PC-3 (cell line): ENCODE data around the gene SNCAIP.

Experiments used
- CTCF ChIP-seq: fragments of 300-600 bp; sonication (generic); conservative IDR thresholded peaks from 2 replicates; pipeline ENCODE4 v1.5.1; 2017; ENCODE audit warnings: antibody characterized with exemption, low read depth, mild to moderate bottlenecking, low read length
- EZH2 ChIP-seq: fragments of 300-600 bp; sonication (generic); IDR thresholded peaks from one replicate; pipeline ENCODE4 v1.6.1; 2017; ENCODE audit warnings: antibody characterized with exemption, mild to moderate bottlenecking, low read length; ENCODE audit not compliant: unreplicated experiment

- TF ChIP-seq CTCF (no peak), EZH2 (no peak)
These were observed 132.4 kb downstream of the SNCAIP start for GRCh38 chr5:122444411-122444810.
